ENCODE data around the gene DNASE1L2.

DNASE1L2 gene

GRCh38 chr16:2204416-2205103, 31.7 kb upstream of the DNASE1L2 start:
- DNase-seq = no peak

- DNase-seq = peak; percentile 65
Observed at GRCh38 chr16:2205104-2205966, 30.9 kb upstream of the DNASE1L2 start, which contains the start of gene MLST8. Gene MLST8, plus strand, starts transcription at chr16:2205454. Its CDS starts 632 bp downstream, at chr16:2206086.

- no peak for DNase-seq
Observed at GRCh38 chr16:2205967-2206313, 30.3 kb upstream of the DNASE1L2 start.

- no peak for DNase-seq
Observed at GRCh38 chr16:2206420-2206779, 29.8 kb upstream of the DNASE1L2 start.

GRCh38 chr16:2206780-2207433, 29.3 kb upstream of the DNASE1L2 start:
- no peak for DNase-seq

- no peak for DNase-seq
Observed at GRCh38 chr16:2207872-2208271, 28.4 kb upstream of the DNASE1L2 start.

- DNase-seq = no peak
Observed at GRCh38 chr16:2208308-2208707, 27.9 kb upstream of the DNASE1L2 start.

GRCh38 chr16:2208772-2209171, 27.5 kb upstream of the DNASE1L2 start:
- DNase-seq = no peak

GRCh38 chr16:2209258-2210008, 26.8 kb upstream of the DNASE1L2 start:
- DNase-seq = no peak

GRCh38 chr16:2210009-2210332, 26.3 kb upstream of the DNASE1L2 start:
- no peak for DNase-seq

GRCh38 chr16:2210386-2211365, 25.6 kb upstream of the DNASE1L2 start, which contains the start of gene BRICD5:
Gene BRICD5, minus strand, starts transcription at chr16:2210863. Its CDS starts 30 bp downstream, at chr16:2210833.
- no peak for DNase-seq

GRCh38 chr16:2211923-2212347, 24.3 kb upstream of the DNASE1L2 start:
- no peak for DNase-seq

- no peak for DNase-seq
Observed at GRCh38 chr16:2212362-2213324, 23.6 kb upstream of the DNASE1L2 start.

GRCh38 chr16:2213817-2214718, 22.2 kb upstream of the DNASE1L2 start:
- DNase-seq = no peak

GRCh38 chr16:2214719-2214968, 21.6 kb upstream of the DNASE1L2 start, which contains the start of gene PGP:
Gene PGP, minus strand, starts transcription at chr16:2214840. Its CDS starts 63 bp downstream, at chr16:2214777.
- no peak for DNase-seq

GRCh38 chr16:2216330-2216729, 19.9 kb upstream of the DNASE1L2 start:
- no peak for DNase-seq

- DNase-seq = peak; percentile 97
Observed at GRCh38 chr16:2223221-2223941, 12.9 kb upstream of the DNASE1L2 start, which contains the start of gene E4F1. Gene E4F1, plus strand, starts transcription at chr16:2223591. Its CDS starts 23 bp downstream, at chr16:2223614.

- DNase-seq = no peak
Observed at GRCh38 chr16:2223942-2224486, 12.2 kb upstream of the DNASE1L2 start.

Data from NCI-H510A (cell line).